ENCODE results near the gene PTCH1. TPM values are rescaled to one million over a fixed set of nuclear protein-coding genes. Genes with fewer than 3 reads are reported as not detected.

The PTCH1 gene
- total and polyA plus RNA-seq, 7 experiments from 2014 or later: 5.7 to 28.9 (median 21.2) TPM

DNA sequence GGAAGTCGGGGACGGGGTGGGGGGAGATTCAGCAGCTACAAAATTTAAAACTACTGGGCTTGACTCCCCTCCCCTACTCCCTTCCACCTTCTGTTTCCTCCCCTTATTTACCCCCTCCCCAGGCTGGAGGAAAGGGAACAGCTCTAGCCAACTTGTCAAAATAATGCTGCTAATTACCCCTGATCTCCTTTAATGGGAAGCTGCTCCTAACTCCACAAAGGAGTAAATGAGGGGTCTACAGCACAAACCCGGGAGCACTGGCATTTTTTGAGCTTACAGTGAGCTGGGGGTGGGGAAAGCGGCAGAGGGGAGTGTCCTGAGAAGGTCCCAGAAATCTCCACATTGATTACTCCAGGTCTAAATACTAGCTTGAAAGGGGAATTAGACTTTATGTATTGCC is 3.1 kb downstream of the PTCH1 start:
- no peaks in the 10 kb centered on the region for H3K36me3 ChIP-seq (ENCODE audit: control insufficient read depth in 2 of 3, insufficient read depth in 3 of 3, low read length in 3 of 3)
- H3K9me3 ChIP-seq (ENCODE audit: control insufficient read depth in 2 of 3, low read length in 3 of 3): no peaks in the 10 kb centered on the region
- peak overlapping the region in 1 of 10 donors; percentile 1 for H3K4me3 Mint-ChIP-seq
- CTCF ChIA-PET: no interaction called here
- H3K27me3 Mint-ChIP-seq: peaks cover 0 to 84% (median 0%) of the 10 kb centered on the region in 5 donors
- no peak for DNase-seq
- H3K4me1 ChIP-seq (ENCODE audit: control insufficient read depth in 2 of 2, insufficient read depth in 2 of 2, low read length in 2 of 2): peaks cover 14 to 18% of the 10 kb centered on the region in 2 donors
- ATAC-seq: no peak
- peaks cover 0 to 5% (median 0%) of the 10 kb centered on the region in 5 donors for H3K36me3 Mint-ChIP-seq
- intact Hi-C loops (cut with micrococcal nuclease): loop anchor here in 1 of 2 donors (5.0 to 10.0 kb wide), 2 partner anchors 39 to 941 kb away; partner anchors contain the start of gene HABP4
- H3K27me3 ChIP-seq (ENCODE audit: control insufficient read depth in 2 of 2, insufficient read depth in 2 of 2, low read length in 2 of 2): no peaks in the 10 kb centered on the region
- H3K9me3 Mint-ChIP-seq: peaks cover 0 to 4% (median 0%) of the 10 kb centered on the region in 11 donors
- H3K27ac Mint-ChIP-seq: no peak overlapping the region
- POLR2A ChIA-PET: interaction anchor here (1.1 kb wide), 1 partner anchor 19 kb away, joined by 3 read pairs; no protein-coding TSS in a partner anchor
- H3K4me3 ChIP-seq (ENCODE audit: low read length): no peak overlapping the region
- H3K4me1 Mint-ChIP-seq: peaks cover 26 to 53% (median 43%) of the 10 kb centered on the region in 7 donors
- H3K27ac ChIP-seq (ENCODE audit: low read depth, low read length): no peak overlapping the region

DNA sequence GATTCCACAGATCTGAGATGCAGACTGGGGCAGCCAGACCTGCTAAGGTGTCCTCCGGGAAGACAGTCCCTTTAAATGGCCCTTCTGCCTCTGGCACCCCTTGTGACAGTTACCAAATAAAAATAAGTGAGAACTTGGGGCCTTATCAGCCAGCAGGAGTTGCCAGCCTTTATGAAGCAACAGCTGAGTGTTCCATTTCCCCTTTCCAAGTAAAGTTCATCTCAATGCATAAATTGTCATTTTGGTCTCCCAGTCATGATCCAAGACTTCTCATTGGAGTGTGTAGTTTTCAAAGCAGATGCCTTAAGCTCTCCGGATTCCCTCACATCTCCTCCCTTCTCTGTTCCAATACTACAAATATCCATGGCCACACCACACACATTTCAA is 4.1 kb downstream of the PTCH1 start:
- Histone ChIP-seq H3K27ac (ENCODE audit: low read depth, low read length) (no peak overlapping the region), H3K36me3 (ENCODE audit: control insufficient read depth in 2 of 3, insufficient read depth in 3 of 3, low read length in 3 of 3) (no peaks in the 10 kb centered on the region), H3K4me3 (ENCODE audit: low read length) (no peak overlapping the region), H3K9me3 (ENCODE audit: control insufficient read depth in 2 of 3, low read length in 3 of 3) (no peaks in the 10 kb centered on the region), H3K4me1 (ENCODE audit: control insufficient read depth in 2 of 2, insufficient read depth in 2 of 2, low read length in 2 of 2) (peaks cover 14 to 18% of the 10 kb centered on the region in 2 donors), H3K27me3 (ENCODE audit: control insufficient read depth in 2 of 2, insufficient read depth in 2 of 2, low read length in 2 of 2) (no peaks in the 10 kb centered on the region)
- Mint-ChIP-seq H3K27me3 (peaks cover 0 to 77% (median 3%) of the 10 kb centered on the region in 5 donors), H3K4me3 (peak overlapping the region in 9 of 10 donors; percentile 15 to 96 (median 81)), H3K27ac (peak overlapping the region in 1 of 9 donors; percentile 63), H3K9me3 (peaks cover 0 to 6% (median 0%) of the 10 kb centered on the region in 11 donors), H3K4me1 (peaks cover 26 to 57% (median 47%) of the 10 kb centered on the region in 7 donors), H3K36me3 (peaks cover 0 to 8% (median 0%) of the 10 kb centered on the region in 5 donors)
- ChIA-PET CTCF (no interaction called here), POLR2A (interaction anchor here (1.1 kb wide), 1 partner anchor 18 kb away, joined by 3 read pairs; no protein-coding TSS in a partner anchor)
- intact Hi-C loops (cut with micrococcal nuclease): loop anchor here in 1 of 2 donors (5.0 to 10.0 kb wide), 2 partner anchors 40 to 942 kb away; partner anchors contain the start of gene HABP4
- ATAC-seq: no peak
- DNase-seq: no peak

DNA sequence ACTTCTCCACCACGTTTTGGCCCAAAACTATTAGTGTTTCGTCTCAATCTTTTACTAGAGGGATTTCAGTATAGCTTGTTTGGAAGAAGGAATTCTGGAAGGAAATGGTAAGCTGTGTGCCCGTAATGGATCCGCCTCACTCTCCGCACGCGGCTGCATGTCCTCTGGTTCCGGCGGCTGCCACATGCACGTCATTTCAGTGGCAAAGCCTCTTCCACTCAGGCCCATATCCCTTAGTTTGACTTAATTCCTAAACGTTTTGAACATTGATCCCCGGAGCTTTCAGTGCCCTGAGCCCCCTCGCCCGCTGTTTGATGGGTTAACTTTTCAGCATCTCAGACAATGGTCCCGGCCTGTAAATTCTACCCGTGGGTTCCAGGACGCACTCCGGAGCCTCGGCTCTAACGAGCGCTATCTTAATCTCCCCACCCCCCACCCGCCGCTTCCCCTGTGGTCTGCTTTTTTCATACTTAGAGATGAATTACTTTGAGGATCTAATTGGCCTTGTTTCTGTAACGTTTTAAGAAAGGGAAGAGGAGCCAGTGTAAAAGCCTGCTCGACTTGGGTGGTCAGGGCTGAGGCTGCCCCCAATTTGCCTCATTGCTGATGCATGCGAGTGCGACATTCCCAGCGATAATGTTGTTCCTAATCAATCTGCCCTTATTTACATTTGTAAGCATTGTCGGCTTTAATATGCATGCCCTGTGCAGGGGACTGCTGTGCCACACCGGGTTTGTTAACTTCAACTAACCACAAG is 4.6 kb downstream of the PTCH1 start:
- CTCF ChIA-PET: no interaction called here

DNA sequence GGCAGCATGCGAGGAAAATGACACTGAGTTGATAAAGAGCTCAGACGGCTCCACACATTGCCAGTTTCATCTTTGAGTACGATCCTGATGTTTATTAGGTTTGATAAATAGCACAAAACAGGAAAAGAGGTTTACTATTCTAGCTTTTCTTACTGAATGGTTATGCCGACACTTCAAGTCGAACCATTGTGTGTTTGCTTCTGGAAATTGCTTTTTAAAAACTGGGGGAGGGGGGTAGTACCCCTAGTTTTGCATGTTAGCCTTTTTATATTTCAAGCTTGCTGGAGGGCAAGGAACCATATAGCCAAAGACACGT is 5.2 kb downstream of the PTCH1 start:
- ChIA-PET CTCF (no interaction called here), POLR2A (interaction anchor here (0.8 to 2.2 kb wide), 4 partner anchors 17 to 363 kb away, joined by 3 to 13 read pairs (median 4); partner anchors contain the start of gene ERCC6L2)
- peak overlapping the region; percentile 81 to 100 (median 88) for H3K4me3 Mint-ChIP-seq
- H3K27me3 Mint-ChIP-seq: peaks cover 0 to 77% (median 3%) of the 10 kb centered on the region in 5 donors
- H3K27ac Mint-ChIP-seq: peak overlapping the region in 8 of 9 donors; percentile 60 to 94 (median 82)
- intact Hi-C loops (cut with micrococcal nuclease): loop anchor here in 1 of 2 donors (2.0 to 10.0 kb wide), 3 partner anchors 41 to 943 kb away; partner anchors contain the start of genes AOPEP and HABP4
- no peaks in the 10 kb centered on the region for H3K27me3 ChIP-seq (ENCODE audit: control insufficient read depth in 2 of 2, insufficient read depth in 2 of 2, low read length in 2 of 2)
- no peaks in the 10 kb centered on the region for H3K9me3 ChIP-seq (ENCODE audit: control insufficient read depth in 2 of 3, low read length in 3 of 3)
- peak overlapping the region; percentile 45 for H3K27ac ChIP-seq (ENCODE audit: low read depth, low read length)
- peaks cover 0 to 8% (median 0%) of the 10 kb centered on the region in 5 donors for H3K36me3 Mint-ChIP-seq
- H3K4me1 ChIP-seq (ENCODE audit: control insufficient read depth in 2 of 2, insufficient read depth in 2 of 2, low read length in 2 of 2): peaks cover 14 to 18% of the 10 kb centered on the region in 2 donors
- ATAC-seq (no peak), DNase-seq (peak in 2 of 9 donors; percentile 19 to 27)
- peak overlapping the region; percentile 58 for H3K4me3 ChIP-seq (ENCODE audit: low read length)
- peaks cover 0 to 7% (median 0%) of the 10 kb centered on the region in 11 donors for H3K9me3 Mint-ChIP-seq
- no peaks in the 10 kb centered on the region for H3K36me3 ChIP-seq (ENCODE audit: control insufficient read depth in 2 of 3, insufficient read depth in 3 of 3, low read length in 3 of 3)
- H3K4me1 Mint-ChIP-seq: peaks cover 26 to 49% (median 42%) of the 10 kb centered on the region in 7 donors

More for the DNA sequence above, 4.6 kb downstream of the PTCH1 start:
- intact Hi-C loops (cut with micrococcal nuclease): loop anchor here in 1 of 2 donors (2.0 to 10.0 kb wide), 3 partner anchors 40 to 943 kb away; partner anchors contain the start of genes AOPEP and HABP4
- Mint-ChIP-seq H3K9me3 (peaks cover 0 to 7% (median 0%) of the 10 kb centered on the region in 11 donors), H3K27me3 (peaks cover 0 to 76% (median 3%) of the 10 kb centered on the region in 5 donors), H3K4me3 (peak overlapping the region; percentile 81 to 100 (median 88)), H3K36me3 (peaks cover 0 to 8% (median 0%) of the 10 kb centered on the region in 5 donors), H3K4me1 (peaks cover 26 to 51% (median 44%) of the 10 kb centered on the region in 7 donors), H3K27ac (peak overlapping the region in 7 of 9 donors; percentile 32 to 93 (median 60))
- no peak for ATAC-seq
- H3K4me3 ChIP-seq (ENCODE audit: low read length): peak overlapping the region; percentile 58
- DNase-seq: no peak
- H3K36me3 ChIP-seq (ENCODE audit: control insufficient read depth in 2 of 3, insufficient read depth in 3 of 3, low read length in 3 of 3): no peaks in the 10 kb centered on the region
- no peaks in the 10 kb centered on the region for H3K27me3 ChIP-seq (ENCODE audit: control insufficient read depth in 2 of 2, insufficient read depth in 2 of 2, low read length in 2 of 2)
- H3K4me1 ChIP-seq (ENCODE audit: control insufficient read depth in 2 of 2, insufficient read depth in 2 of 2, low read length in 2 of 2): peaks cover 14 to 18% of the 10 kb centered on the region in 2 donors
- no peaks in the 10 kb centered on the region for H3K9me3 ChIP-seq (ENCODE audit: control insufficient read depth in 2 of 3, low read length in 3 of 3)
- no peak overlapping the region for H3K27ac ChIP-seq (ENCODE audit: low read depth, low read length)
- POLR2A ChIA-PET: interaction anchor here (0.8 to 2.2 kb wide), 4 partner anchors 18 to 363 kb away, joined by 3 to 13 read pairs (median 4); partner anchors contain the start of gene ERCC6L2

DNA sequence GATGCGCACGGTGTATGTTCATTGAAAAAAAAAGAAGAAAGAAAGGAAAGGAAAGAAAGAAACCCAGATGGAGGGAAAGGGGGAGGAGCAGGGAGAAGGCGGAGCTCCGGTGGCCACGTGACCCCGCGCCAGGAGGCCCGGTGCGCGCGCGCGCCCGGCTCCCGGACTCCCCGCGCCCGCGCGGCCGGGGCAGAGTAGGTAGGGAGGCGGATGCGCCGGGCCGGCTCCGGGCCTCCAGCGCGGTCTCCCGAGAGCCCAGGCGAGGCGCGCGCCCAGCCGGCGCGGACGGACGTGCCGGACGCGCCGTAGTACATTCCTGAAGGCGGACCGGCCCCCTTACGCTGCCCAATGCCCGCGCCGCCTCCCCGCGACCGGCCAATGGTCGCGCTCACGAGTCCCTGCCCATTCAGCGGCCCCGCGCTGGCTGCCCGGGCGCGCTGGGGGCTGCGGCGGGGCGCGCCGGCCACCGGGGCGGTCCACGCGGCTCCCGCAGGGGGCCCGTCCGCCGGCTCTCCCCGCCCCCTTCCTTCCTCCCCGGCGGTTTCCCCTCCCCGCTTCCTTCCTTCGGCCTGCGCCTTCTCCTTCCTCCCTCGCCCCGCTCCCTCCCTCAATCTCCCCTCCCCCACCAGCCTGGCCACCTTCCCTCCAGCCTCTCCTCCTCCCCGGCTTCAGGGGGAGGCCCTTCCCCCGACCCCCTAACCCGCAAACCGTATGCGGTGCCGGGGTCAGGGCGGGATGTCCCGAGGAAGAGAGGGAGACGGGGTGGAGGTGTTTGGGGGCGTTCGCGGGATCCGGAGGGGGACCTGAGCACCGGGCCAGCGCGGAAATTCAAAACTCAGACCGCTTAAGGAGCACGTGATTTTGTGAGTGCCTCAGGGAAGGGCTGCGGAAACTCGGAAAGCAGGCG is 5.8 kb downstream of the PTCH1 start:
- Histone ChIP-seq H3K9me3 (ENCODE audit: control insufficient read depth in 2 of 3, low read length in 3 of 3) (no peaks in the 10 kb centered on the region), H3K4me1 (ENCODE audit: control insufficient read depth in 2 of 2, insufficient read depth in 2 of 2, low read length in 2 of 2) (peaks cover 14 to 18% of the 10 kb centered on the region in 2 donors), H3K4me3 (ENCODE audit: low read length) (peak overlapping the region; percentile 66), H3K27me3 (ENCODE audit: control insufficient read depth in 2 of 2, insufficient read depth in 2 of 2, low read length in 2 of 2) (no peaks in the 10 kb centered on the region), H3K27ac (ENCODE audit: low read depth, low read length) (peak overlapping the region; percentile 58), H3K36me3 (ENCODE audit: control insufficient read depth in 2 of 3, insufficient read depth in 3 of 3, low read length in 3 of 3) (no peaks in the 10 kb centered on the region)
- H3K4me1 Mint-ChIP-seq: peaks cover 26 to 45% (median 39%) of the 10 kb centered on the region in 7 donors
- peaks cover 0 to 8% (median 0%) of the 10 kb centered on the region in 5 donors for H3K36me3 Mint-ChIP-seq
- peak overlapping the region; percentile 90 to 100 (median 96) for H3K4me3 Mint-ChIP-seq
- peaks cover 0 to 79% (median 3%) of the 10 kb centered on the region in 5 donors for H3K27me3 Mint-ChIP-seq
- intact Hi-C loops (cut with micrococcal nuclease): loop anchor here (1.0 to 10.0 kb wide), 7 partner anchors 17 to 944 kb away; partner anchors contain the start of genes ERCC6L2 (in 2 of the 2), AOPEP (in 1 of the 2), FANCC (in 1 of the 2) and HABP4 (in 1 of the 2)
- POLR2A ChIA-PET: interaction anchor here (0.6 to 2.2 kb wide), 7 partner anchors 16 to 506 kb away, joined by 3 to 13 read pairs (median 3); partner anchors contain the start of gene ERCC6L2
- H3K9me3 Mint-ChIP-seq: peaks cover 0 to 7% (median 0%) of the 10 kb centered on the region in 11 donors
- ATAC-seq (peak; percentile 75), DNase-seq (peak; percentile 64 to 87 (median 80))
- H3K27ac Mint-ChIP-seq: peak overlapping the region; percentile 82 to 94 (median 85)
- CTCF ChIA-PET: no interaction called here
